NT2/D1 (cell line): ENCODE results near the gene GPD1L.
"Not testable (repeated sequence)": the region's sequence is repeated elsewhere in the genome, so short reads cannot be mapped to it uniquely, and the experiment has no call there.

ENCODE experiments used
- DNase-seq: peaks from one replicate; pipeline ENCODE4 v3.0.0-alpha.2; 2011; ENCODE audit warnings: low read depth, low spot score
- H3K27me3 ChIP-seq: 2 replicates; pipeline ENCODE4 v1.6.0; 2011; ENCODE audit warnings: mild to moderate bottlenecking; ENCODE audit not compliant: insufficient read length, insufficient read depth
- H3K36me3 ChIP-seq: 2 replicates; pipeline ENCODE4 v1.6.1; 2011; ENCODE audit warnings: mild to moderate bottlenecking, low read length, mixed read lengths; ENCODE audit not compliant: insufficient read depth, insufficient read length
- H3K4me1 ChIP-seq: 2 replicates; pipeline ENCODE4 v1.5.1; 2011; ENCODE audit not compliant: insufficient read depth, insufficient read length
- H3K4me3 ChIP-seq: 2 replicates; pipeline ENCODE4 v1.5.1; 2011; ENCODE audit warnings: low read depth; ENCODE audit not compliant: insufficient read length
- H3K9ac ChIP-seq: 2 replicates; pipeline ENCODE4 v1.6.0; 2011; ENCODE audit warnings: low read depth; ENCODE audit not compliant: insufficient read length
- H3K9me3 ChIP-seq: 2 replicates; pipeline ENCODE4 v1.5.1; 2011; ENCODE audit warnings: mild to moderate bottlenecking, low read length; ENCODE audit not compliant: insufficient read depth
- SUZ12 ChIP-seq: IDR thresholded peaks from 2 replicates; pipeline ENCODE4 v1.6.1; 2011; ENCODE audit not compliant: insufficient read length, insufficient read depth; ENCODE audit errors: extremely low read depth
- YY1 ChIP-seq: IDR thresholded peaks from 2 replicates; pipeline ENCODE4 v1.6.1; 2011; ENCODE audit not compliant: insufficient read length, insufficient read depth
- ZNF274 ChIP-seq: IDR thresholded peaks from 2 replicates; pipeline ENCODE4 v1.6.1; 2011; ENCODE audit warnings: mild to moderate bottlenecking, low read depth, low read length

Gene GPD1L

DNA sequence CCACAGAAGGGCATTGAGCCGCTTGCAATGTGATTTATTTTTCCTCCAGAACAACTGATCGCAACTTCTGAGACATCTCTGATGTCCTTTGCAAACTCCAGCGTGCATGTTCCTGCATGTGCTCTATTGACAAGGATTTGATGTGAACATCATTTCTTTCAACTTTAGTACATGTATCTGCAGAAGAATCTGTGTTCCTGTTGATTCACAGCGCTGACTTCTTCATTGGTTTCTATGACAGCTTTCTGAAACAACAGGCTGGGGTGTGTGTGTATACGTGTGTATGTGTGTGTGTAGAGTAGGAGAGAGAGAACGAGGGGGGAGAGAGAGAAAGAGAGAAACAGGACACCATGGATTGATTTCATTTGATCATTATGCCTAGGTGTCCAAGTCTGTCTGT is 75.4 kb downstream of the GPD1L start:
- no peak for DNase-seq
- Histone ChIP-seq H3K9me3 (no peaks in the 10 kb centered on the region), H3K36me3 (no peaks in the 10 kb centered on the region), H3K4me1 (no peaks in the 10 kb centered on the region), H3K27me3 (no peaks in the 10 kb centered on the region), H3K4me3 (no peak overlapping the region), H3K9ac (no peak overlapping the region)
- no peak for TF ChIP-seq SUZ12
- no peak for TF ChIP-seq YY1
- no peak for TF ChIP-seq ZNF274

DNA sequence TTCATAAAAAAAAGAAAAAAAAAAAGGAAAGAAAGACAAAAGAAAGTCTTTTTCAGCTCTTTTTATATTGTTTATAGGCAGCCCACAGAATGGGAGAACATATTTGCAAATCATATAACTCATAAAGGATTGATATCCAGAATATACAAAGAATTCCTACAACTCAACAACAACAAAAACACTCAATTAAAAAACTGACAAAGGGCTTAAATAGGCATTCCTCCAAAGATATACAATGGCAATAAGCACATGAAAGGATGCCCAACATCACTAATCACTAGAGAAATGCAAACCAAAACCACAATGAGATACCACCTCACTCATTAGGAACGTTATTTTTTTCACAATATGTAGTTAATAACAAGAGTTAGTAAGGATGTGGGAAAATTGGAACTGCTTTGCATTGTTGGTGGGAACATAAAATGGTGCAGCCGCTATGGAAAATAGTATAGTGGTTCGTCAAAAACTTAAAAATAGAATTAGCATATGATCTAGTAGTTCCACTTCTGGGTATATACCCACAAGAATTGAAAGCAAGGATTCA is 77.8 kb downstream of the GPD1L start:
- TF ChIP-seq YY1 = no peak
- TF ChIP-seq SUZ12 = no peak
- no peaks in the 10 kb centered on the region for H3K9me3 ChIP-seq
- H3K36me3 ChIP-seq = no peaks in the 10 kb centered on the region
- no peak overlapping the region for H3K4me3 ChIP-seq
- no peak overlapping the region for H3K9ac ChIP-seq
- no peaks in the 10 kb centered on the region for H3K27me3 ChIP-seq
- no peak for DNase-seq
- no peaks in the 10 kb centered on the region for H3K4me1 ChIP-seq

DNA sequence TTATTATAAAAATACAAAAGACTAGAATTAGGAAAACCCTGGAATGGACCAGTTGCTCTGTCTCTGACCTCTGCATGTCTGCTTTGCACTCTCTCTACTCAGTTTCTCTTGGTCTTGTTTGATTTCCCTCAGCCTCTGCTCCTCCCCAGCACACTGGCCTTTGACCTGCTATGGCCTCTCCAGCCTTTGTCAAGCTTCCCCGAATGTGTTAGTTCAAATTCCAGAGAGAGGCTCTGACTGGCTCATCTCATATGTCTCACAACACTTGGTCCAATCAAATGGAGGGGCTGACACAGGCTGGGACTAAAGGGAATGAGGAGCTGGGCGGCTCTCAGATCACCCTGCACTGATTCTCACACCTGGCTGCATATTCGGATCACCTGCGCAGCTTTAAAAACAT is 79.7 kb downstream of the GPD1L start:
- no peaks in the 10 kb centered on the region for H3K36me3 ChIP-seq
- no peaks in the 10 kb centered on the region for H3K27me3 ChIP-seq
- no peak overlapping the region for H3K9ac ChIP-seq
- no peak overlapping the region for H3K4me3 ChIP-seq
- H3K9me3 ChIP-seq = no peaks in the 10 kb centered on the region
- no peak for DNase-seq
- no peaks in the 10 kb centered on the region for H3K4me1 ChIP-seq
- TF ChIP-seq ZNF274 = no peak

DNA sequence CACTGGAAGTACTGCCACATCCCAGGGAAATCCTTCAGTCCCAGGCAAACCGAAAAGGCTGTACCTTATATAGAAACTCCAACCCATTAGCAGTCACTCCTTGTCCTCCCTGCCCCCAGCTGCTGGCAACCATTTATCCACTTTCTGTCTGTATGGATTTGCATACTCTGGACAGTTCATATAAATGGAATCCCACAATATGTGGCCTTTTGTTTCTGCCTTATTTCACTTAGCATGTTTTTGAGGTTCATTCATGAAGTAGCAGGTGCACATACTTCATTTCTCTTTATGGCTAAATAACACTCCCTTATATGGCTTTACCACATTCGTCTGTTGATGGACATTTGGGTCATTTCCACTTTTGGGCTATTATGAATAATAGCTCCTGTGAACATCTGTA is 80.5 kb downstream of the GPD1L start:
- TF ChIP-seq ZNF274 = no peak
- no peak overlapping the region for H3K4me3 ChIP-seq
- DNase-seq = no peak
- no peaks in the 10 kb centered on the region for H3K4me1 ChIP-seq
- no peak overlapping the region for H3K9ac ChIP-seq
- H3K9me3 ChIP-seq = no peaks in the 10 kb centered on the region
- no peaks in the 10 kb centered on the region for H3K36me3 ChIP-seq
- no peaks in the 10 kb centered on the region for H3K27me3 ChIP-seq

DNA sequence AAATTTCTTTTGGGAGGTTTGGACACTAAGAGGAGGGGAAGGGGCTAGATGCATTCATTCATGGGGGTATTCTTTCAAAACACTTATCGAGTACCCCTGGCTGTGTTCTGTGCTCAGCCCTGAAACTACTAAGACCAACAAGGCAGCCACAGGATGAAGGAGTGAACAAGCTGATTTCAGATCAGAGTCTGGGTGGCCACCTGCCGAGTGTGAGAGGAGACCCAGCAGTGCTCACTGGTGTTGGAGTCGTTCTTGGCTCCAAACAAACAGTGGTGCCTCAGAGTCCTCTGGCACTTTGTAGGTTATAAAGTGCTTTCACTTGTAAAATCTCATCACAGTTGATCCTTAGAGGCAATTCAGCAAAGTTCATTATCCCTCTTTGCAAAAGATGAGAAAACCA is 83.3 kb downstream of the GPD1L start:
- H3K4me3 ChIP-seq = no peak overlapping the region
- H3K4me1 ChIP-seq = no peaks in the 10 kb centered on the region
- no peaks in the 10 kb centered on the region for H3K36me3 ChIP-seq
- H3K27me3 ChIP-seq = no peaks in the 10 kb centered on the region
- no peaks in the 10 kb centered on the region for H3K9me3 ChIP-seq
- no peak for DNase-seq
- TF ChIP-seq ZNF274 (no peak), YY1 (no peak), SUZ12 (no peak)
- no peak overlapping the region for H3K9ac ChIP-seq

DNA sequence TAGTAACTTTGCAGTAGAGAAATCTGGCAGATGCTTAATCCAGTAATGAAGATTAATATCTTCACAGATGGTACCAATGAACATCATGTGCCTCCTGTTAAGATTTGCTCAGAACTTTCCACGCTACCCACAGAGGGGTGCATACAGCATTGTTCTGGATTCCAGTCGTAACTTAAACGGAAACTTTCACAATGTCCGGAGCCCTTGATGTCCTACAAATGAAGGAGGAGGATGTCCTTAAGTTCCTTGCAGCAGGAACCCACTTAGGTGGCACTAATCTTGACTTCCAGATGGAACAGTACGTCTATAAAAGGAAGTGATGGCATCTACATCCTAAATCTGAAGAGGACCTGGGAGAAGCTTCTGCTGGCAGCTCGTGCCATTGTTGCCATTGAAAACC is 84.1 kb downstream of the GPD1L start:
- H3K9me3 ChIP-seq, DNase-seq, H3K4me3 ChIP-seq, H3K27me3 ChIP-seq, H3K36me3 ChIP-seq, H3K4me1 ChIP-seq, H3K9ac ChIP-seq: not testable (repeated sequence)

DNA sequence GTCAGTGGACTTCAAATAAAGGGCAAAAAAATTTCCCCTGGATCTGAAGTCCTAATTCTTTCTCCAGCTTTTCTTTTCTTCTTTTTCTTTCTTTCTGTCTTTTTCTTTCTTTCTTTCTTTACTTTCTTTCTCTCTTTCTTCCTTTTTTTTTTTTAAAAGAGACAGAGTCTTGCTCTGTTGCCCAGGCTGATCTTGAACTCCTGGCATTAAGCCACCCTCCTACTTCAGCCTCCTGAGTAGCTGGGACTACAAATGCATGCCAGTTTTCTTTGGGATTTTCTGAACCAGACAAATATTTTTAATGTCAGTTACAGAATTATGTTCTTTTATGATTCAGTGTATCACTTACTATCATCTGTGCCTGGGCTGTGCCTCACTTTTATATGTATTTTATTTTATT is 86.7 kb downstream of the GPD1L start:
- H3K27me3 ChIP-seq = no peaks in the 10 kb centered on the region
- H3K36me3 ChIP-seq = no peaks in the 10 kb centered on the region
- no peak overlapping the region for H3K4me3 ChIP-seq
- H3K9me3 ChIP-seq = no peaks in the 10 kb centered on the region
- no peak overlapping the region for H3K9ac ChIP-seq
- no peaks in the 10 kb centered on the region for H3K4me1 ChIP-seq
- TF ChIP-seq ZNF274 (no peak), YY1 (no peak), SUZ12 (no peak)
- DNase-seq = no peak

DNA sequence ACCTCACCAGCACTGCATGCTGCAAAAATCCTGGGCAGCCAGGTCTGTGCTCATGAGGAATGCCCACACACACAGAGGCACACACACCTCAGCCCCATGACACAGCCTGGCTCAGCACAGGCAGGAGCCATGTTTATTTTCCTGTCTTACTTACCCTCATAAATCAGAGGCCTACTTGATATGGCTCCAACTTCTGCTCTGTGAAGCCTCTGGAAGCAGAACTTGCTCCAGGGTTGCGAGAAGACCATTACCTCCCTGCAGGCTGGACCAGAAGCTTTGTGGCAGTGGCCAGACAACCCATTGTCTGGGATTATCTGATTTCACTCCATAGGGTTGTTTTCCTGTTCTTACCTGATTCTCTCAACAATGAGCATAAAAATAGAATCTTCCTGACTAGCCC is 88.2 kb downstream of the GPD1L start:
- Histone ChIP-seq H3K9me3 (no peaks in the 10 kb centered on the region), H3K4me3 (no peak overlapping the region), H3K9ac (no peak overlapping the region), H3K36me3 (no peaks in the 10 kb centered on the region), H3K4me1 (no peaks in the 10 kb centered on the region), H3K27me3 (no peaks in the 10 kb centered on the region)
- no peak for DNase-seq
- TF ChIP-seq YY1 (no peak), ZNF274 (no peak), SUZ12 (no peak)
